ENCODE data around the gene RFNG. TPM values are rescaled to one million over a fixed set of nuclear protein-coding genes. Genes with fewer than 3 reads are reported as not detected.

Gene RFNG
- total RNA-seq, 1 experiment from 2014 or later = 14.3 TPM

DNA sequence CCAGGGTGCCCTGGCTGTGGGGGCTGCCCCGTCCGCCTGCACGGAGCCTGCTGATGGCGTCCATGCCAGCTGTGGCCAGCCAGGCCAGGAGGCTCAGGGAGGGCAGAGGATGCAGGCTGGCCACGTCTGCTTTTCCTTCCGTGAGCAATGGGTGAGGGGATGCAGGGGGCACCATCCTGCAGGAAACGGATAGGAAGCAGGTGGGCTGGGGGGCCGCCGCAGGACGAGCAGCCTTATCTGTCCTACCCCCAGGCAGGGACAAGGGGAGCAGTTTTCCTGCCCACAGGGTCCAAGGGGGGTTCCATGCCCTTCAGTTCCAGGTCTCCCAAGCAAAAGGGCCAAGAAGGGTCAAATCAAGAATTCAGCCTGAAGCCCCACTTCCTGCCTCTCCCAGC lies 7.2 kb upstream of the RFNG start:
- DNase-seq (ENCODE audit: low read depth) = no peak

DNA sequence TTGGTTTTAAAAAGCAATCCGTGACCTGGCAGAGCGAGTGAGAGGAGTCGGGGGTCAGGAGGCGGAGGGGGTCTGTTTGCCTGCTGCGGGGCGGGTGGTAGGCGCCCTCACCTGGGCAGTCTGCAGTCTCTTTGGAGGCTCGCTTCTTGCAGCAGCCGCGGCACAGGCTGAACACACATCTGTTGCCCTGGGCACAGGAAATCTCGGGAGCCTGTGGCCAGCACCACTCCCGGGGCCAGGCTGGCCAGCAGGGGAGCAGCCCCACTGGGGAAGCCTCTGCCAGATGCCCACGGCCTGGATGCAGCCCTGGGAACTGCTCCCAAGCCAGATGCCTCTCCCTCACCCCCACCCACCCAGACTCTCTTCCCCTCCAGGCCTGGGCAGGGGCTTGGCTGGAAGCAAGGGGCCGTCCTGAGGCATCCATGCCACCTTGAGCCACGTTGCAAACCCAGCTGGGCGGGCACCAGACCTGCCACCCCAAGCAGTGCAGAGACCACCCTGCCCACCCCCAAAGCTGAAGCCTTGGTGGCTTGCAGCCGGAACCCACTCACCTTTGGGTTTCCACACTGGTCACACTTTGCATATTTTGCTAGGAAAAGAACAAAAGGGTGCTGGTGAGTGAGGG lies 6.7 kb upstream of the RFNG start:
- DNase-seq (ENCODE audit: low read depth) = no peak

DNA sequence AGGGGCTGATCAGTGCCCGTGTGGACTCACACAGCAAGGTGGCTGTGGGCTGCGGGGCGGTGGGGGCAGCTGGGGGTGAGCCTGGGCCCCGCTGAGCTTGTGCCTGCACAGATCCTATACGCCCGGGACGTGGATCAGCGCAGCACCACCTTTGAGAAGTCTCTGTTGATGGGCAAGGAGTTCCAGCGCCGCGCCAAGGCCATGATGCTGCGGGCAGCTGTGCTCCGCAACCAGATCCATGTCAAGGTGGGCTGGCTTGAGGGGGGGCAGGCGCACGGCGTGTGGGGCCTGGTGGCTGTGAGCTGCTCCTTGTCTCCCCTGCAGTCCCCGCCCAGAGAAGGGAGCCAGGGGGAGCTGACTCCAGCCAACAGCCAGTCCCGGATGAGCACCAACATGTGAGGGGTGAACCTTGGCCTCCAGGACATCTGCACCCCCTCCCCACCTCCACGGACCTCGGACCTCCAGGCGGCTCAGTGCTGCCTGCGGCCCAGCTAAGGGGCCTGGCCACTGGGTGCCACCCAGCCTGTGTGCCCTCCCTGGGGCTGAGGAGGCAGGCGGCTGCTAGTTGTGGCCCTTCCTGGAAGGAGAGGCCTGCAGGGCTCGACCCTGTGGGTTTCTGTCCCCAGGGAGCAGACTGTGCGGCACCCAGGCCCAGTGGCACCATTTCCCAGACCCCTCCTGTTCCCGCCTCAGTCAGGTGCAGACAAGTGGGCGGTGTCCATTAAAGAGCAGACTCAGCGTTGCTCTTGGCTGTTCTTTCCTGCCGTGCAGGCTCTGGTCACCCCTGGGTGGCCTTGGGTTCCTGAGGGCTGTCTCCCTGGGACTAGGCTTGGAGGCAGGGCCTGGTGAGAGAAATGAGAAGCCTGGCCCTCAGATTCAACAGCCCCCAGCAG lies 5.4 kb upstream of the RFNG start:
- no peak for DNase-seq (ENCODE audit: low read depth)

DNA sequence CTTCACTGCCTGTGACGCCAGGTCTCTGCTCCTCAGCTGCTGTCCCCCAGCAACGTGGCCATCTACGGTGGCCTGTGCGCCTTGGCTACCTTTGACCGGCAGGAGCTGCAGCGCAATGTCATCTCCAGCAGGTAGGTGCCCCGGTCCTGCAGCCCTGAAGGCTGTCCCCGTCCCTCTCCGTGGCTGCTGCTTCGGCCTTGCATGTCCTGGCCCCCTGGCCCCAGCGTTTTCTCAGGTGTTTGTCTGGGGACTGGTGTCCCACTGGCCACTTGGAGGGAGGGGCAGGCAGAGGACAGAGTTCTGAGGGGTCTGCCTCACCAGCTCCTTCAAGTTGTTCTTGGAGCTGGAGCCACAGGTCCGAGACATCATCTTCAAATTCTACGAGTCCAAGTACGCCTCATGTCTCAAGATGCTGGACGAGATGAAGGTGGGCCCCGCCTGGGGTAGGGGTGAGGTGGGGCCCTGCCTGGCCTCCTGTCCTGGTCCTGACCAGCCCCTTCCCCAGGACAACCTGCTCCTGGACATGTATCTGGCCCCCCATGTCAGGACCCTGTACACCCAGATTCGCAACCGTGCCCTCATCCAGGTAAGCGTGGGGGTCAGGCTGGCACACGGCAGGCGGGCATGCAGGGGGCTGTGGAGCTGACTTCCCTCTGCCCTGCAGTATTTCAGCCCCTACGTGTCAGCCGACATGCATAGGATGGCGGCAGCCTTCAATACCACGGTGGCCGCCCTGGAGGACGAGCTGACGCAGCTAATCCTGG lies 4.5 kb upstream of the RFNG start:
- no peak for DNase-seq (ENCODE audit: low read depth)

DNA sequence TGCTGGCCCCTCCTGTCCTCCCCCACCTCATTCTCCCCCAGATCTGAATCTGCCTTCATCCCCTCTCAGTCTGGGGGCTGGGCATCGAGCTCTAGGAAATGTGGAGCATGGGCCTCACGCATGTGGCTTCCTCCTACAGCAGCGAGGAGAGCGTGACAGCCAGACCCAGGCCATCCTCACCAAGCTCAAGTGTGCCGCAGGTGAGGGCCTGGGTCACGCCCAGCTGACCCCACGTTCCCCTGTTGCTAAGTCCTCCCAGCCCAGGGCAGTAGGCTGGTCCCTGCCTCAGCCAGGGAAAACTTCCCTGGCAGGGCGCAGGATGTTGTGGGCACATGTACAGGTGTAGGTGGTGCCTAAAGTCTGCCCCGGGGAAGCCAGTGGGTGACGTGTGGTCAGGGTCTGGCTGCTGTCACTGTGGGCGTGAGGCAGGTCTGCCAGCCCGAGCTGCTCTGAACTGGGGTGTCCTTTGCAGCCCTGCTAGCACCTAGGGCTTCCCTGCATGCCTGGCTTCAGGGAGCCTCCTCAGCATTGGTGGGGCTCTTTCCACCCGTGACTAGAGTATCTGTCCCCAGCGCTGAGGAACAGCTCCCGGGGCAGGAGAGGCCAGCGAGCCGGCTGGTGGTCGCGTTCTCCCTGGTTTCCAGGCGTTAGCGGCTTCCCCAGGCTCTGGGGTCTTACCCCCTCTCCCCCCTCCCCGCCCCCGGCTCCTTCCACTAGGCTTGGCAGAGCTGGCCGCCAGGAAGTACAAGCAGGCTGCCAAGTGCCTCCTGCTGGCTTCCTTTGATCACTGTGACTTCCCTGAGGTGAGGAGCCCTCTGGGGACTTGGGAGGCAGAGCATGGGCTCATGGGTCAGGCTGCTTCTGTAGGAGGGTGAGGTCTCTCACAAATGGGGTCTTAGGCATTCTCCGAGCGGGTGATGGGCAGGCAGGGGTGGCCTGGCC lies 3.7 kb upstream of the RFNG start:
- DNase-seq (ENCODE audit: low read depth) = no peak

DNA sequence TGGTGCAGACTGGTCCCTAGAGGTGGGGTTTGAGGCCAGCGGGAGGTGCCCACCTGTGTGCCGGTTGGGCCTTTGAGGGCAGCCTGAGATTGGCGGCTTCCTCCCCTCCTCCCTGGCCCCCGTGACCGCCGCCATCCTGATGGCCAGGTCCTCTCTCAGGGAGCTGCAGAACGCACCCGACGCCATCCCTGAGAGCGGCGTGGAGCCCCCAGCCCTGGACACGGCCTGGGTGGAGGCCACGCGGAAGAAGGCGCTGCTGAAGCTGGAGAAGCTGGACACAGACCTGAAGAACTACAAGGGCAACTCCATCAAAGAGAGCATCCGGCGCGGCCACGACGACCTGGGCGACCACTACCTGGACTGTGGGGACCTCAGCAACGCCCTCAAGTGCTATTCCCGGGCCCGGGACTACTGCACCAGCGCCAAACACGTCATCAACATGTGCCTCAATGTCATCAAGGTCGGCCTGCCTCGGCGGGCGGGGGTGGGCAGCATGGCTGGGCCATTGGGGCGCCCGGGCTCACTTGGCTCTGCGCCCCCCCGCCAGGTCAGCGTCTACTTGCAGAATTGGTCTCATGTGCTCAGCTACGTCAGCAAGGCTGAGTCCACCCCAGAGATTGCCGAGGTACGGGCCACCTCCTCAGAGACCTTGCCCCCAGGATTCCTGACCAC lies 2.9 kb upstream of the RFNG start:
- DNase-seq (ENCODE audit: low read depth) = no peak

DNA sequence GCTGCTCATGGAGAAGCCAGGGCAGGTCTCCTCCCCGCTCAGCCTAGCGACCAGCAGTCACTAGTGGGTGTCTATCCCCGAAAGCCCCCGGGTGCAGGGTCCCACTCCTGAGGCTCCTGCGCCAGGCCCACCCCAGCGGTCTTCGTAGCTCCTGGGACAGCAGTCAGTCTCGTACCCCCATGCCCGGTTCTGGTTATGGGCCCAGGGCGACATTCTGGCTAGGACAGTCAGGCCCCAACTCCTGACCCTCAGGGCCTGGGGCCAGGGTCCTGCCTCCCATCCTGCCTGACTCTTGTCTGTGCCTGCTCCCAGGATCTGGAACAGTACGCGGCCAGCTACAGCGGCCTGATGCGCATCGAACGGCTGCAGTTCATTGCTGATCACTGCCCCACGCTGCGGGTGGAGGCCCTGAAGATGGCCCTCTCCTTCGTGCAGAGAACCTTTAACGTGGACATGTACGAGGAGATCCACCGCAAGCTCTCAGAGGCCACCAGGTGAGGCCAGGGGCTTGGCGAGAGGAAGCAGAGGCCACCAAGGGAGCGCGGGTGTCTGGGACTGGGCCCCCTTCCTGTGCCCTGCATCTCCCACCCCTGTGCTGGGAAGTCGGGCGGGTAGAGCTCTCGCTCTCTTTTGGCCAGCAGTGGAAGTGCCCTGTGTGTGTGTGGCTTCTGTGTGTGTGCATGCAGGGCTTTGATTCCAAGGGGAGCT lies 2.1 kb upstream of the RFNG start:
- DNase-seq (ENCODE audit: low read depth) = no peak

DNA sequence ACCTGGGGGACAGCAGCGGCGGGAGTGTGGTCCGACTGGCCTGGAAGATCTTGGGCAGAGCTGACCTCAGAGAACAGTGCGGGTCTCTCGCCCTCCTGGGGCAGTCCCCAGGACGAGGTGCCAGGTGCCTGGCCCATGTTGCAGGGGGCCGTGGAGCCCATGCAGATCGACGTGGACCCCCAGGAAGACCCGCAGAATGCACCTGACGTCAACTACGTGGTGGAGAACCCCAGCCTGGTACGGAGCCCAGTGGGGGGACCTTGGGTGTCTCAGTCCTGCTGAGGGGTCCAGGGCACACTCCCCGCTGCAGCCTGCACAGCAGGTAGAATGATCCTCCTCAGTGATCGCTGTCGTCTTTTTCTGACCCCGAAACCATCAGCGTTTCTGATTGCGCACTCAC lies 1.5 kb upstream of the RFNG start:
- DNase-seq (ENCODE audit: low read depth) = no peak

DNA sequence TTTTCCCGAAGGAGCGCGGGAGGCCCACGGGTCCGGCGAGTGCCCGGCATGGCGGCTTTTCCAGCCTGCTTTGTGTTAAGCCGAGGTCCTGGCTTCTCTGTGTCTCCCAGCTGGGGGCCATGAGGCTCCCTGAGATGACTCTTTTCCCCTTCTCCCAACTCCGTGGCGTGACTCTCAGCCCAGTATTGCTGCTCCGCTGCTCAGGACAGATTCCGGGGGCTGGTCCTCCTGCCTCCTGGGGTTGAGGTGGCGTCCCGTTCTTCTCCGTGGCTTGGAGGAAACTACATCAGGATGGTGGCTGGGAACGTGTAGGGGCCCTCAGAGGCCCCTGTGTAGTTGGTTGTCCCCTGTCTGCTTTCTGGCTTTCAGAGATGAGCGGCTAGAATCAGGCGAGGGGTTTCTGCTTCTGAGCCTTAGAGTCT lies 1.0 kb upstream of the RFNG start:
- DNase-seq (ENCODE audit: low read depth) = no peak

DNA sequence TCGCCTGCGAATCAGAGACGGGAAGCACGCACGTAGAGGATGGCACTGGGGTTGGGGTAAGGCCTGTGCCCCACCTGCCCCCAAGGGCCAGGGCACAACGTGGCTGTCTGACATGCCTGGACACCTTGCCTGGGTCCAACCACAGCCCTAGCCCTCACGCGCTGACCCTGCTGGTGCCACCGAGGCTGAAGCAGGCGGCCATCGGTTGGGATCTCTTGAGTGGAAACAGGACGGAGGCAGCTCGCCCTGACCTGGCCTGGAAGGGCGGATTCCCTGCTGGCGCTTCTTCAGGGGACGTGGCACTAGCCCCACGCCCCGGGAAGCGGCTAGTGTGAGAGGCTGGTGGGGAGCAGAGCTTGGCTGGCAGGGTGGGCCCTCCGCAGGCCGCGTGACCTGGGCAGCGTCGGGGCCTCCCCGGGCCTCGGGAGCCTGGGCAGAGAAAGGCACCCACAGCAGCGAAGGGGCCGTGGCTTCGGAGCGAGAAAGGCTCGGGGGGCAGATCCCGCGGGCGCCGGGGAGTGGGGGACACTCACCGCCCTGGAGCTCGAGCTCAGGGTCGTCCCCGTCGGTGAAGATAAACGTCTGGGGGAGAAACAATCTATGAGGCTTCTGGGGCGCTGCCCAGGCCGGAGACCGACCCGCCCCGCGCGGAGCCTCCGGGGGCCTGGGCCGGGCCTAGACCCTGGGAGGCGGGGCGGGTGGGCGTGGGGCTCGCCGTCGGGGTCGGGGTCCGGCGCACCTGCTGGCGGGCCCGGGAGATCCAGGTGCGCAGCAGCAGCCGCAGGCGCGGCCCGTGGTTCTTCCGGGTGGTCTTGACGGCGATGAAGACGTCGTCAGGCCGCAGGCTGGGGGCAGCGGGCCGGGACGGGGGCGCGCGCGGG lies 610 bp downstream of the RFNG start:
- no peak for DNase-seq (ENCODE audit: low read depth)

DNA sequence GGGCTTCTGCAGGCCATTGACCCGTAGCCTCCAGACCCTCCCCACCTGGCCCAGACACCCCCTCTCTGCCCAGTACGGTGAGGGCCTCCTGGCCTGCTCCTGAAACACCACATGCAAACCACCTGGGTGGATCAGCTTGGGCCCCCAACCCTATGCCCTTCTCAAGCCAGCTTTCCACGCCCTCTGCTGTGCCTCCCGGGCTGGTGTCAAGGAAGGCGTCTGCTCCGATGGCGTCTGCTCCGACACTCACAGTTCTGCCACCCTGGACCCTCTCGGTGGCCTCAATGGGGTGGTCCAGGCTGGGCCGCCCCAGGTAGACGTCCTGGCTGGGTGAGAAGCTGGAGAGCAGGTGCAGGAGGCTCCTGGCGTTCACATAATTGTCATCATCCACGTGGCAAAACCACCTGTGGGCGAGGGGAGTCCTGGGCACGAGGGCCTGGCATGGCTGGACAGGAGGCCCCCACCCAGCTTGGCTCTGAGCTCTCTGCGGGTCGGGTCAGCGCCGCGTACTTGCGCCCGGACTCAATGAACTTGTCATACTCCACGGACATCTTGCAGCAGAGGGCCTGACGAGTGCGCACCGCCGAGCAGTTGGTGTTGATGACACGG lies 1.4 kb downstream of the RFNG start:
- no peak for DNase-seq (ENCODE audit: low read depth)

DNA sequence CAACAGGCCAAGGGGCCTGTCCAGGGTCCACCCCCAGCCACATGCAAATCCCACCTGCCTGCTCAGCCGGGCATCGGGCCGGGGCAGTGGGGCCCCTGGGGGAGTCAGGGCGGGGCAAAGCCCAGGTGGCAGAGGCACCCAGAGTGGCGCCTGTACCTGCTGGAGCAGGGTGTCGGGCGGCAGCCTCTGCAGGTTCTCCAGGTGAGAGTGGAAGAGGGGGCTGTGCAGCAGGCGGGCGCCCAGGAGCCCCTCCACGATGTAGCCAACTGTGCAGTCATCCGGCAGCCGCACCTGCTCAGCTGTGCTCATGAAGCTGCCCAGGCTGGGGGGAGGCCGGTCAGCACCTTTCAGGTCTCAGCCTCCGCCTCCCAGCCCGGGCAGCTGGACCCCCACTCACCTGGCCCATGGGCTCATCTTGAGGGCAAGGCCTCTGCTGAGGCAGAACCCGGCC lies 2.1 kb downstream of the RFNG start:
- no peak for DNase-seq (ENCODE audit: low read depth)

DNA sequence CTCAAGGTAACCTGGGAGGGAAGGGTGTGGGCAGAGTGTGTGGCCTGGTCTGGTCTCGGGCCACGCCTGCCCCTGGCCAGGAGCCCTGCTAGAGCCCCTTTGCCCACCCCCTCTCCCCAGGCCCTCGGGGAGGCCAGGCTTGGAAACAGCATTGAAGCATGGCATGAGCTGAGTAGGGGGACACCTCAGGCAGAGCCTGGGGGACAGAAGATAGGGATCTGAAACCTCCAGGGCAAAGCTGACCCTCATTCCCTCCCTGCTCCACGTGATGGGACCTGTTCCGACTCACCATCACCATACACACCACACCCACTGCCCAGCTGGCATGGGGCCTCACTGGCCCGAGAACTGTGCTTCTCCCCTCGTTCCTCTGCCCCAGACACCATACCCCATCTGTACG lies 2.5 kb downstream of the RFNG start:
- no peak for DNase-seq (ENCODE audit: low read depth)

DNA sequence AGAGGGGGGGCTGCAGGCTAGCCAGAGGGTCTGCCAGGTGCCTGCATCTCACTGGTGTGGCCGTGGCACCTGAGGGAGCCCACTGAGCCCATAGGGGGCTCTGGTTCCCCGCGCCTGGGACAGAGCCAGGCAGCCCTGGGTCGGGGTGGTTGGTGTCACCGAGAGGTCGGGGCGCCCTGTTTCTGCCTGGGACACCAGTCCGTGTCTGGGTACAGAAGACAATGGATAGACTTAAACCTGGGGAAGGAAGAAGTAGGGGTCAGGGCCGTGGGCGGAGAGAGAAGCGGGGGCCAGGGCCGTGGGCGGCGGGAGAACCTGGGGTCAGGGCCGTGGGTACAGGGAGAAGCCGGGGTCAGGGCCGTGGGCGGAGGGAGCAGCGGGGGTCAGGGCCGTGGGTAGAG lies 3.0 kb downstream of the RFNG start:
- DNase-seq (ENCODE audit: low read depth) = no peak

DNA sequence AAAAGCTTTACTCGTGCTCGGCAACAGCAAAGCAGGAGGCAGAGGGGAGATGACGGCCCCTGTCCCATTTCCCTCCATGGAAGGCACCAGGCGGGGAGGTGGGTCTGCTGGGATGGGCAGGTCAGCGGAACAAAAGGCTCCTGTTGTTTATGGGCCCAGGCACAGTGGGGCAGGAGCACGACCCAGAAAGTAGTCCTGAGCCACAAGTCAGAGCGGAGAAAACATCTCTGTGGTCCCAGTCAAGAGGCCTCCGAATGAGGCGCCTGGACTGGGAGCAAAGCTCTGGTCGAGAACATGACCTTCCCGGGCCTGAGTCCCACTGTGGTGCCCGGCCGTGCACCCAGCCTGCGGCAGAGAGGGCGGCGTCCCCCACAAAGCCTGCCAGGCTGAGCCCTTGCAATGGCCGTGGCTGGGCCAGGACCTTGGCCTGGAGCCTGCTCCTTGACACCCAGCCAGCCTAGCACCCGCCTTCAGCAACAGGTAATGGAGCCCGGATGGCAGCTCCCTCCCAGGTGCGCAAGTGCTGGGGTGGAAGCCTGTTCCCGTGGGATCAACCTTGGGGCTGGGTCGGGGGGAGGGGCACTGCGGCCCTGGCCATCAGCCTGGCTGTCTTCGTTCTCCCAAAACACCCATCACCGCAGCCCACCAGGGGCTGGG lies 3.6 kb downstream of the RFNG start:
- DNase-seq (ENCODE audit: low read depth) = no peak

DNA sequence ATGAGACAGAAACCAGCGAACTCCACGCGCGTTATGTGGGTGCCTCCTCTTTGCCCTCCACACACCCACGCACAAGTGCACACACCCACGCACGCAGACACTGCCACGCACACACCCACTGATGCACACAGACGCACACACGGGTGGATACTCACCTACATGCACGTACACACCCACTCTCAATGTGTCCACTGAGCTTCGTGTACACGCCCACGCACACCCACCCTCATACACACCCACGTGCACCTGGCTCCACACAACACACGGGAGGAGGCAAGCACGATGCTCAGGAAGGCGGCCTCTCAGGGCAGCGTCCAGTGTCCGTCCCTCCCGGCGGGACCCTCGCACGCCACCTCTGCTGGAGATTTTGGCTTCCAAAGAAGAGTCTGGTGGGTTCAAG lies 4.2 kb downstream of the RFNG start:
- no peak for DNase-seq (ENCODE audit: low read depth)

DNA sequence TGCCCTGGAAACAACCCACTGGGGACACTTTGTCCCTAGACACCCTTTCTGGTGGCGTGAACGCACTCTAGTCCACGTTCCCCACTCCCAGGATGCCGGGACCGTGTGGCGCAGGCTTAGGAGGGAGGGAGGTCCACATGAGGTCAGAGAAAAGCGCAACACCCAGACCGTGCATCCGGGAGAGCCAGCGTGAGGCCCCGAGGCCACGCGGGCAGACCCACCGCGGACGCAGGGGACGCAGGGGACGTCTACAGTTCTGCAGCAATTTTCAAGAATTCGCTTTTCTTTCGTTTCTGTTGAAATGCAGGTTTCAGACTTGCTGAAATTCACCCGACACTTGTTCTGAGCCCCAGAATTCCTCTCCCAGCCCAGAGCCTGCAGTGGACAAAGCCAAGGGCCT lies 4.7 kb downstream of the RFNG start:
- no peak for DNase-seq (ENCODE audit: low read depth)

DNA sequence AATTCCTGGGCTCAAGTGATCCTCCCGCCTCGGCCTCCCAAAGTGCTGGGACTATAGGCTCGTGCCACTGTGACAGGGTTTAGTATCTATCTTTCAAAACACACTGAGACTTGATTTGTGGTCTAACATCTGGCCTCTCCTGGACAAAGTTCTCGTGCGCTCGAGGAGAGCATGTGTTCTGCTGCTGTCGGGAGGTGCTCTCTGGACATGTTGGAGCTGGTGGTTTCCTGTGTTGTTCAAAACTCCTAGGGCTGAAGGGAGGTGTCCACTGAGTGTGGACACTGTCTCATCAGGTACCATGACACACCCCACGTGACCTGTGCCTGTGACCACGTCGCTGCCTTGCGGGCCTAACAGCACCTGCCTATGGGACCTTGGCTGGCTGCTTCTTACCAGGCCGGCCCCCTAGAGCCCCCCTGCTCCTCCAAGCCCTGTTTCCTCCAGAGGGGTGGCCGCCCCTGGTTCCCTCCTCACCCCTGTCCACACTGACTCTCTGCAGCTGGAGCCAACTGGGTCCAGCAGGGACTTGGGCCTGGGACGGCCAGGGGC lies 5.6 kb downstream of the RFNG start:
- no peak for DNase-seq (ENCODE audit: low read depth)
